ENCODE results near the gene NEMP2.

GRCh38 chr2:190514676-190515075 is 19.8 kb downstream of the NEMP2 start:
- TF ChIP-seq EGR1 (IDR thresholded peaks at IDR 0.05; ENCODE audit: low read depth in 2 of 2) (no peak), RXRA (IDR thresholded peaks at IDR 0.05) (no peak), RAD21 (IDR thresholded peaks at IDR 0.05) (no peak), CTCF (IDR thresholded peaks at IDR 0.05; ENCODE audit: low read depth, low read length, missing input control) (no peak), MAX (IDR thresholded peaks at IDR 0.05) (no peak), REST (IDR thresholded peaks at IDR 0.05) (no peak), TAF1 (conservative IDR thresholded peaks at IDR 0.05) (no peak)
